Gastroesophageal sphincter (tissue), 3 donors: Measurements from ENCODE around the gene MXD4.

Experiments used
- POLR2A ChIP-seq, 2 donors: fragments of 450-650 bp; IDR thresholded peaks; one replicate each; pipeline ENCODE4 v1.6.1; 2017; ENCODE audit warnings: antibody characterized with exemption in 2 of 2, mild to moderate bottlenecking in 2 of 2, moderate library complexity in 1 of 2
- TF ChIP-seq, protein P1 (sequence below), 4 experiments: fragments of 200-600 bp in 2 of 4; fragments of 450-650 bp in 2 of 4; sonication (generic) in 1 of 4; IDR thresholded peaks; one replicate each; pipeline ENCODE4 v1.5.1; 2017 to 2019; ENCODE audit warnings: antibody characterized with exemption in 4 of 4, mild to moderate bottlenecking in 2 of 4, moderate library complexity in 2 of 4

DNA sequence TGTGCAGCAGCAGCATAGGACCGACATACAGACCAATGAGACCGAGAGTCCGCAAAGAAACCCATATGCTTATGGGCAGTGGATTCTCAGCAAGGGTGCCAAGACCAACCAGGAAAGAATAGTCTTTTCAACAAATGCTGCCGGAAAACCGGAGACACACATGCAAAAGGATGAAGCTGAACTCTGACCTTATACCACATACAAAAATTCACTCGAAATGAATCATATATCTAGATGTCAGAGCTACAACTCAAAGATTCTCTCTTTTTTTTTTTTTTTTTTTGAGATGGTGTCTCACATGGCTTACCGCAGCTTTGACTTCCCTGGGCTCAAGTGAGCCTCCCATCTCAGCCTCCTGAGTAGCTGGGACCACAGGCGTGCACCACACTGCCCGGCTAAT is 16.0 kb upstream of the MXD4 start:
- TF ChIP-seq, protein P1, sequence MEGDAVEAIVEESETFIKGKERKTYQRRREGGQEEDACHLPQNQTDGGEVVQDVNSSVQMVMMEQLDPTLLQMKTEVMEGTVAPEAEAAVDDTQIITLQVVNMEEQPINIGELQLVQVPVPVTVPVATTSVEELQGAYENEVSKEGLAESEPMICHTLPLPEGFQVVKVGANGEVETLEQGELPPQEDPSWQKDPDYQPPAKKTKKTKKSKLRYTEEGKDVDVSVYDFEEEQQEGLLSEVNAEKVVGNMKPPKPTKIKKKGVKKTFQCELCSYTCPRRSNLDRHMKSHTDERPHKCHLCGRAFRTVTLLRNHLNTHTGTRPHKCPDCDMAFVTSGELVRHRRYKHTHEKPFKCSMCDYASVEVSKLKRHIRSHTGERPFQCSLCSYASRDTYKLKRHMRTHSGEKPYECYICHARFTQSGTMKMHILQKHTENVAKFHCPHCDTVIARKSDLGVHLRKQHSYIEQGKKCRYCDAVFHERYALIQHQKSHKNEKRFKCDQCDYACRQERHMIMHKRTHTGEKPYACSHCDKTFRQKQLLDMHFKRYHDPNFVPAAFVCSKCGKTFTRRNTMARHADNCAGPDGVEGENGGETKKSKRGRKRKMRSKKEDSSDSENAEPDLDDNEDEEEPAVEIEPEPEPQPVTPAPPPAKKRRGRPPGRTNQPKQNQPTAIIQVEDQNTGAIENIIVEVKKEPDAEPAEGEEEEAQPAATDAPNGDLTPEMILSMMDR (IDR thresholded peaks at IDR 0.05) = no peak
- no peak for TF ChIP-seq POLR2A (IDR thresholded peaks at IDR 0.05)
